ENCODE results near the gene SPDYE16.
"Not testable (repeated sequence)": the region's sequence is repeated elsewhere in the genome, so short reads cannot be mapped to it uniquely, and the experiment has no call there.

Gene SPDYE16

GRCh38 chr7:76549025-76549854 is 6.1 kb upstream of the SPDYE16 start:
- peak; percentile 72 for DNase-seq

DNA sequence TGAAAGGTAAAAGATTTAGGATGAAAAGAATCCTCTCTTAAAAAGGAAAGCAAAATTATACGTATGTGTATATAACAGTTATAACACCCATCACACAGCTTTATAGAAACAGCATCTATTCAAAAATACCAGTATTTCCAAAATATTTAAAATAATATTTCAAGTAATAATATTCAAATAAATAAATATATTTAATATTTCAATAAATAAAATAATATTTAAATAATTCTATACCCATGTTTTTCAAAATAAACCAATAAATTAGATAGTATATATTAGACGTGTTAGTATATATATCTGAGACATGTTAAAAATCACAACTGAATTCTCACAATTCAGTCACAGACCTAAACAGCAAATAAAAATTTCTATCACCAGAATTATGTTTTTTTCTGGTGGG is 11.5 kb downstream of the SPDYE16 start:
- DNase-seq, result not testable (repeated sequence)

- not testable (repeated sequence) for DNase-seq
These were observed 16.9 kb downstream of the SPDYE16 start for GRCh38 chr7:76526183-76526582.

GRCh38 chr7:76516932-76517331 is 26.2 kb downstream of the SPDYE16 start:
- DNase-seq, result not testable (repeated sequence)

DNA sequence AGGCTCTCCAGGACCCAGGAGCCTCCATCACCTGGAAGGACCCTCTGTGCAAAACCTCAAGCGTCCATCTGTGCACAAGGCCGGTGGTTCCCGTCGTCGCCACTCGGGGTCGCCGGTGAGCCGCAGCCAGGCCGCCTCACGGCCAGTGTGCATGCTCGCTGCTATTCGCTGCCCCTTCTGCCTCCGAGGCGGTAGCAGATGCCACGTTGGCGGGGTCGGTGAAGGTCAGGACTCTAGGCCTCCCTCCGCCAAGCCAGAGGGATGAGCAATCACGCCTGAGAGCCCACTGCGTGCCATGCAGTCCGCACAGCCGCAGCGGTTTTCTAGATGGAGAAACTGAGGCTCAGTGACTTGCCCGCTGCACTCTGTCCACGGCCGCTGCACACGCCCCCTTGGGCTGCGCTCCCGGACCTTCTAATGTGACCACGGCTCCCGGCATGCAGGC is 27.1 kb downstream of the SPDYE16 start:
- no peak for DNase-seq

DNA sequence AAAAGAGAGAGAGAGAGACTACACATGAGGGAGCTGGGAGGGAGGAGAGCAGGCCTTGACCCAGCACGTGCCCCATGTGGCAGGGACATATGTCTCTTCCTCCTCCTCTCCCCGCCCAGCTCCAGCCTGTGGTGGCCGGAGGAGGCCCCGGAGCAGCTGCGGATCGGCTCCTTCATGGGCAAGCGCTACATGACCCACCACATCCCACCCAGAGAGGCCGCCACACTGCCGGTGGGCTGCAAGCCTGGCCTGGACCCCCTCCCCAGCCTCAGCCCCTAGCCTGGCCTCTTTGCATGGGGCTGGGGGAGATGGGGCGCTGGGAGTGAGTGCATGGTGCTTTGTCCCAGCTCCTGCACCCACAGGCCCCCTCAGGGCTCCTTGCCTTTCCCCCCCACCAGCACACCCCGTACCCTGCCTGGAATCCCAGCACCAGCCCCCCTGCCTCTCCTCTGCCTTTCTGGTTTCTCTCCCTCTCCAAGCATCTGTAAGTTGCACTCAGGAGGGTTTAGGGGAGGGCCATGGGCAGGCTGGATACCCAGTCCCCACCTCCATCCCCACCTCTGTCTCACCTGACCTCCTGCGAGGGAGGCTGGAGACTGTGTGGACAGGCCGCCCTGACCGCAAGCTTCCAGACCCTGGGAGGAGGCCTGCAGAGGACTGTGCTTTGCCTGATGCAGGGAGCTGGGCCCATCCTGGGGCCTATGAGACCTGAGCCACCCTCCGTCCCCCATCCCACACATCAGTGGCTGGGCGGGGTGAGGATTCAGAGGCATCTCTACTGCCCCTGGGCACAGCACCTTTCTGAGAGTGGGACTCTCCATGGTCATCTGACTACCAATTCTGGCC is 27.9 kb downstream of the SPDYE16 start:
- DNase-seq, result no peak

- no peak for DNase-seq
These were observed 29.0 kb downstream of the SPDYE16 start for GRCh38 chr7:76513817-76514799.

GRCh38 chr7:76512941-76513816 is 29.9 kb downstream of the SPDYE16 start:
- DNase-seq, result peak; percentile 20

DNA sequence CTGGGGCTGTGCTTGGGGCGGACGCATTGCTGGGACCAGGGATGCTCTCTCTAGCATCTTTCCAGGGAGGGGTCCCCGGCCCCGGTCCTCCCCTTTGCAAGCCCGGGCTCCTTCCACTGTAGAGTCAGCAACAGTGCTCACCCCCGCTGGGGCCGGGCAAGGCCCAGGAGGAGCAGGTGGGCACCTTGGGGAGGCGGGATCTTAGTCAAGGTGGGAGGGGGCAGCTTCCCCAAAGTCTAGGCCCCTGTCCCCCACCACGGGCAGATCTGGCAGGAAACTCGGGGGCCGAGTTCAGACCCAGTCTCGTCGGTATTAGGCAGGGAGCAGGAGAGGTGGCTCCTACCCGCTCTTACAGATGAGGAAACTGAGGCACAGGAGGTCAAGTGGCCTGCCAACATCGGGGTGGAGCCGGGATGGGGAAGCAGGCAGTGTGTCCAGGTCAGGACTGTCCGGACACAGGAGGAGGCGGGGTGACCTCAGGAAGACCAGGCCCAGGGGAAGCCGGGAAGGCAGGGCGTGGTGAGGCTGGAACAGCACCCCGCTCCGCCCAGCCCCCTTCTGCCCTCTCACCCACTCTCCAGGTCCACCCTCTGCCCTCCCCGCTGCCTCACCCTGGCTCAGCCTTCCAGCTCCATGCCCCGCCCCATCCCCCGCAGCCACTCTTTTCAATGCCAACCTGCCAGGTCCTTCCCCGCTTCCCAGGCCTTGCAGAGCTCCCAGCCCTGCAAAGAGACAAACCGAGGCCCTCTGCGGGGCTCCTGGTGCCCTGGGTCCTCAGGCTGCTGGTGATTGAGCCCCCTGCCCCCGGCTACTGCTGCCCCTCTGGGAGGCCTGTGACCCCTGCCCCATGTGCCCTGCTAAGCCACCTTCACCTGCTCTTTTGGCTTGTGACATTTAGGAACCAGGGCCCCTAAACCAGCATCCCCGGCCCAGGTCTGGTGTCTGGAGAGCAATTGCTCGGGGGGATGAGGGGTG is 30.9 kb downstream of the SPDYE16 start:
- DNase-seq, result not testable (repeated sequence)

GRCh38 chr7:76511200-76511910 is 31.7 kb downstream of the SPDYE16 start:
- DNase-seq, result peak; percentile 1

DNA sequence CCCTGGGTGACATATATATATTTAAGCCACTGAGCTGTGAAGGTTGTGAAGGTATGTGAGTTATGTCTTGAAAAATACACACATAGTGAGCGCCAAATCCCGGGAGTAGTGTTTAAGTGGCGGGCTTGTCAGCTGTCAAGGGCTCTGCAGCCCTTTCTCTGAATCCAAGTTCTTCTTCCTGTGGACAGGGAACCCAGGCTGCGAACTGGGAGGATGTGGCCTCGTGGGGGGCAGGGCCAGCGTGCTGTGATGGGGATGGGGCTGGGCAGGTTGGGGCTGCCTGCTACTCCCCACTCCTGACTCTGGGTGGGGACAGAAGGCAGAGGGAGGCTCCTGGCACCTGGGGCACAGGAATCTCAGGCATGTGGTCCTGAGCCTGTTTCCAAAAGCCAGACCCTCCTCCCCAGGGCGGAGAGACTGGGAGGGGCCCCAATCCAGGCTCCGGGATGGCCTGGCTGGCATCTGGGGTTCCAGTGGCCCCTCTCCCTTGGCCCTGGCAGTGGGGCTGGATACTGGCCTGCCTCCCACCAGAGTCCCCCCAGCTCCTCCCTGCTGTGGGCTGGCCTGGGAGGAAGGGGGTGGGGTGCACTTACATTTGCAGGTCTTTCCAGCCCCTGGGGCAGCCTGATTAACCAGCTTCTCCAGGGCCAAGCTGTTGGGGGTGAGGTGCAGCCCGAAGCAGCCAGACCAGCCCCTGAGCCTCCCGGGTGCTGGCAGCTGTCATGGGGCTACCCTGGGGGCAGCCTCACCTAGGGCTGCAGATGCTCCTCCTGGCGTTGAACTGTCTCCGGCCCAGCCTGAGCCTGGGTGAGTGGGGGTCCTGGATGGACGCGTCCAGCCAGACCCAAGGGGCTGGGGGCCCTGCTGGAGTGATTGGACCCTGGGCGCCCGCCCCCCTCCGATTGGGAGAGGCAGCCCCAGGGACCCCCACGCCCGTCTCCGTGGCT is 32.9 kb downstream of the SPDYE16 start, which contains the start of gene UPK3B:
TSS of gene UPK3B (plus strand) at position 622 of the 947 bp plus-strand sequence. CDS start at position 723, 101 bp downstream.
- DNase-seq, result peak; percentile 99

GRCh38 chr7:76507723-76508406 is 35.2 kb downstream of the SPDYE16 start:
- DNase-seq, result peak; percentile 1

GRCh38 chr7:76506643-76507042 is 36.5 kb downstream of the SPDYE16 start:
- DNase-seq, result not testable (repeated sequence)

DNA sequence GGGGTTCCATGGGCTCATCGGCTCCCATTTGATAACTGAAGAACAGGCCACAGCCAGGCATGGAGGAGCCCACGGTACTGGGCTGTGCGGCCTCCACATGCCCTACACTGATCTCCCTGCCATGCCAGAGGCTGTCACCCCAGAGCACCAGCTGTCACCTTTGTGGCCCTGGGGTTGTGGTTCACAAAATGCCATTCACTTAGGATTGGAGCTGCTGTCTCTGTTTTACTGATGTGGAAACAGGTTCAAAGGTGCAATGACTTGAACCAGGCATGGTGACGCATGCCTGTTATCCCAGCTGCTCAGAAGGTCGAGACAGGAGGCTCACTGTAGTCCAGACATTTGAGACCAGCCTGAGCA is 37.0 kb downstream of the SPDYE16 start:
- no peak for DNase-seq

DNA sequence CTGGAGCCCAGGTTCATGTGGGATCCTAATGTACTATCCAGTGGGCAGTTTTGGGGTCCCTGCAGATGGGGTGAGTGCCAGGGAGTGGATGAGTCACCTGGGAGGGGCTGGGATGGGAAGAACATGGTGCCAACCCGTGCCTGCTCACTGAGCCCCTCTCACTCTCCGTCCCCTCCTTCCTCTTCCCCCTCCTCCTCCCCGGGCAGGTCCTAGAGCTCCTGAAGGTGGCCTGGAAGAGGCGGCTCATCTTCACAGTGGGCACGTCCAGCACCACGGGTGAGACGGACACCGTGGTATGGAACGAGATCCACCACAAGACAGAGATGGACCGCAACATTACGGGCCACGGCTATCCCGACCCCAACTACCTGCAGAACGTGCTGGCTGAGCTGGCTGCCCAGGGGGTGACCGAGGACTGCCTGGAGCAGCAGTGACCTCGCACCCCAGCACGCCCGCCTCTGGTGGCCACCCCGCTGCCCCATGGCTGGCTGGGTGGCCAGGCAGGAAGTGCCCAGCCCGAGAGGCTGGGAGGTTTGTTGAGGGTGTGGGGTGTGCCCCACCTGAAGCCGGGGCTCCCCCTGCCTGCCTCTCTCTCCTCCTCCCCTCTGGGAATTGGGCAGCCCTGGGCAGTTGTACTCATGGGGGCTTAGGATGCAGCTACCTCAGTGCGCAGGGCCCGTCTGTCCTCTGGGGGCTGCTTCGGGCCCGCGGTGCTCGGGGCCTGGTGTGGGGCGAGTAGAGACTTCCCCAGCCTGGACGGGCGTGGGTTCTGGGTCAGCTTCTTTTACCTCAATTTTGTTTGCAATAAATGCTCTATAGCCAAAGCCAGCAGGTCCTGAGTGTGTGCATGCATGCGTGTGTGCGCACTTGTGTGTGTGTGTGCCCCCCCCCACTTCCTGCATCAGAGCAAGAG is 37.7 kb downstream of the SPDYE16 start:
- DNase-seq, result peak; percentile 49

All from NCI-H226 (cell line).